Neural cell (in vitro differentiated cells): ENCODE data around the gene MIAT.

Experiments
- TAF1 ChIP-seq: IDR thresholded peaks from 2 replicates; pipeline ENCODE4 v1.6.1; 2012; ENCODE audit warnings: low read depth
- TF ChIP-seq, protein P1 (sequence below): fragments of 450-650 bp; IDR thresholded peaks from 2 replicates; pipeline ENCODE4 v1.5.1; 2014; ENCODE audit warnings: antibody characterized with exemption, mild to moderate bottlenecking, moderate library complexity; ENCODE audit not compliant: poor library complexity, severe bottlenecking

- TF ChIP-seq, protein P1, sequence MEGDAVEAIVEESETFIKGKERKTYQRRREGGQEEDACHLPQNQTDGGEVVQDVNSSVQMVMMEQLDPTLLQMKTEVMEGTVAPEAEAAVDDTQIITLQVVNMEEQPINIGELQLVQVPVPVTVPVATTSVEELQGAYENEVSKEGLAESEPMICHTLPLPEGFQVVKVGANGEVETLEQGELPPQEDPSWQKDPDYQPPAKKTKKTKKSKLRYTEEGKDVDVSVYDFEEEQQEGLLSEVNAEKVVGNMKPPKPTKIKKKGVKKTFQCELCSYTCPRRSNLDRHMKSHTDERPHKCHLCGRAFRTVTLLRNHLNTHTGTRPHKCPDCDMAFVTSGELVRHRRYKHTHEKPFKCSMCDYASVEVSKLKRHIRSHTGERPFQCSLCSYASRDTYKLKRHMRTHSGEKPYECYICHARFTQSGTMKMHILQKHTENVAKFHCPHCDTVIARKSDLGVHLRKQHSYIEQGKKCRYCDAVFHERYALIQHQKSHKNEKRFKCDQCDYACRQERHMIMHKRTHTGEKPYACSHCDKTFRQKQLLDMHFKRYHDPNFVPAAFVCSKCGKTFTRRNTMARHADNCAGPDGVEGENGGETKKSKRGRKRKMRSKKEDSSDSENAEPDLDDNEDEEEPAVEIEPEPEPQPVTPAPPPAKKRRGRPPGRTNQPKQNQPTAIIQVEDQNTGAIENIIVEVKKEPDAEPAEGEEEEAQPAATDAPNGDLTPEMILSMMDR = no peak
- no peak for TF ChIP-seq TAF1
Observed at GRCh38 chr22:26614322-26614721, 43.1 kb upstream of the MIAT start.
